DMS53 treated with DMSO at 0.1 percent for 48 hours (cell line): ENCODE data around the gene GUCA2A.

Experiments used
- DNase-seq: peaks from one replicate; lab custom pipeline; 2025; ENCODE audit not compliant: unreplicated experiment; lab: John Stamatoyannopoulos, UW

The GUCA2A gene

GRCh38 chr1:42155362-42155761 lies 9.2 kb downstream of the GUCA2A start:
- DNase-seq: no peak

GRCh38 chr1:42154685-42155084 lies 9.9 kb downstream of the GUCA2A start:
- DNase-seq: no peak

GRCh38 chr1:42153624-42154023 lies 10.9 kb downstream of the GUCA2A start:
- no peak for DNase-seq

- DNase-seq: no peak
These were observed 11.5 kb downstream of the GUCA2A start, which contains the start of gene GUCA2B for GRCh38 chr1:42152907-42153600. Gene GUCA2B, plus strand, starts transcription at chr1:42153410. Its CDS starts 41 bp downstream, at chr1:42153451.

- DNase-seq: no peak
These were observed 12.4 kb downstream of the GUCA2A start for GRCh38 chr1:42152119-42152518.

- DNase-seq: no peak
These were observed 13.9 kb downstream of the GUCA2A start for GRCh38 chr1:42150651-42151050.

GRCh38 chr1:42148166-42148565 lies 16.4 kb downstream of the GUCA2A start:
- no peak for DNase-seq

- DNase-seq: peak; percentile 79
These were observed 17.8 kb downstream of the GUCA2A start for GRCh38 chr1:42146626-42147320.

GRCh38 chr1:42145764-42146625 lies 18.6 kb downstream of the GUCA2A start:
- no peak for DNase-seq

- DNase-seq: no peak
These were observed 19.2 kb downstream of the GUCA2A start for GRCh38 chr1:42145389-42145716.

GRCh38 chr1:42144711-42145388 lies 19.7 kb downstream of the GUCA2A start:
- DNase-seq: no peak

GRCh38 chr1:42143896-42144710 lies 20.4 kb downstream of the GUCA2A start:
- no peak for DNase-seq

- DNase-seq: peak; percentile 85
These were observed 21.5 kb downstream of the GUCA2A start for GRCh38 chr1:42142894-42143675.

GRCh38 chr1:42141978-42142377 lies 22.6 kb downstream of the GUCA2A start:
- DNase-seq: no peak

GRCh38 chr1:42140191-42140590 lies 24.4 kb downstream of the GUCA2A start:
- no peak for DNase-seq

GRCh38 chr1:42139444-42139843 lies 25.1 kb downstream of the GUCA2A start:
- no peak for DNase-seq

- no peak for DNase-seq
These were observed 26.0 kb downstream of the GUCA2A start for GRCh38 chr1:42138586-42138985.

GRCh38 chr1:42137766-42138165 lies 26.8 kb downstream of the GUCA2A start:
- DNase-seq: no peak

GRCh38 chr1:42136466-42136865 lies 28.1 kb downstream of the GUCA2A start:
- no peak for DNase-seq

GRCh38 chr1:42135426-42135825 lies 29.1 kb downstream of the GUCA2A start:
- DNase-seq: no peak
